Measurements from ENCODE around the gene ADAMTS17. TPM values are rescaled to one million over a fixed set of nuclear protein-coding genes. Genes with fewer than 3 reads are reported as not detected.

ADAMTS17 gene
- total RNA-seq, 2 experiments from 2014 or later = 5.6 to 7.3 TPM

- Mint-ChIP-seq H3K27me3 (peaks cover 7% of the 10 kb centered on the region), H3K4me1 (peaks cover 1% of the 10 kb centered on the region), H3K27ac (no peak overlapping the region), H3K4me3 (no peak overlapping the region), H3K36me3 (no peaks in the 10 kb centered on the region), H3K9me3 (no peaks in the 10 kb centered on the region)
- POLR2A ChIA-PET = no interaction called here
- ATAC-seq (ENCODE audit: low read depth) = no peak
- DNase-seq = no peak
Observed at GRCh38 chr15:99959326-99959725, 382.4 kb downstream of the ADAMTS17 start.

- DNase-seq (no peak), ATAC-seq (ENCODE audit: low read depth) (no peak)
Observed at GRCh38 chr15:99958426-99959097, 383.2 kb downstream of the ADAMTS17 start.

GRCh38 chr15:99957642-99958013 is 384.1 kb downstream of the ADAMTS17 start:
- POLR2A ChIA-PET = no interaction called here
- Mint-ChIP-seq H3K27ac (no peak overlapping the region), H3K4me3 (no peak overlapping the region), H3K9me3 (no peaks in the 10 kb centered on the region), H3K27me3 (peaks cover 7% of the 10 kb centered on the region), H3K4me1 (peaks cover 1% of the 10 kb centered on the region), H3K36me3 (no peaks in the 10 kb centered on the region)
- ATAC-seq (ENCODE audit: low read depth) (no peak), DNase-seq (no peak)

More at GRCh38 chr15:99958426-99959097, 383.2 kb downstream of the ADAMTS17 start:
- peaks cover 1% of the 10 kb centered on the region for H3K4me1 Mint-ChIP-seq
- H3K27ac Mint-ChIP-seq = no peak overlapping the region
- POLR2A ChIA-PET = no interaction called here
- H3K4me3 Mint-ChIP-seq = no peak overlapping the region
- H3K27me3 Mint-ChIP-seq = peaks cover 7% of the 10 kb centered on the region
- no peaks in the 10 kb centered on the region for H3K36me3 Mint-ChIP-seq
- H3K9me3 Mint-ChIP-seq = no peaks in the 10 kb centered on the region

DNA sequence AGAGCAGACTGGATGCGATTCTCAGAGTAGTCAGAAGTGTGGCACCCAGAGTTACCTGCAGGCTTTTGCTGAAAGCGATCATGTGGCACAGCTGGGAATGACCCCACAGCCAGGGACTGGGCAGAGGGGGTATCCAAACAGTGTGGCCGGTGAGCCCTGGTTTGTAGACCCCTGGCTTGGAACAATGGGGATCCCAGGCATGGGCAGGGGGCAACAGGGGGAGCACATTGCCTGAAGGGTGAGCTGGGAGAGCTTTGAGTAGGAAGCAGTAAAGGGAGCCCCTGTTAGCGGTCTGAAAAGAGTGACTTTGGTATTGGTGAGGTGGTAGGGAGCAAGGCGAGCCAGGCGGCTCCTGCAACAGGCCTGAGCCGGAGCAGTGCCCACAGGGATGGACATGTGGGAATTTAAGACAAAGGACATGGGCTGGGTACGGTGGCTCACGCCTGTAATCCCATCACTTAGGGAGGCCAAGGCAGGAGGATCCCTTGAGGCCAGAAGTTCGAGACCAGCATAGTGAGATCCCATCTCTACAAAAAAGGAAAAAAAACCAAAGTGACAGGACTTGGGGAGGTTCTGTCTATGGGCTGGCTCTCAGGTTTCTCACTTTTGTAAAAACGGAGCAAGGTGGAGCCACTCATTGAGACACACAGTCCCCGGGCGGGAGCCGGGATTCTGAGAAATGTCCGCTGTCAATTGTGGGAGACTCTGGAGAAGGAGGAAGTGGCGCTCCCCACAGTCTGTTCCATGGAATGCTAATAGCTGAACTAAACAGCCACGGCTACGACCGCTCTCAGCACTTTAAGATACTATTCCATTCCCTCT is 384.7 kb downstream of the ADAMTS17 start:
- H3K9me3 Mint-ChIP-seq = no peaks in the 10 kb centered on the region
- peaks cover 7% of the 10 kb centered on the region for H3K27me3 Mint-ChIP-seq
- H3K4me1 Mint-ChIP-seq = peaks cover 1% of the 10 kb centered on the region
- DNase-seq (no peak), ATAC-seq (ENCODE audit: low read depth) (no peak)
- H3K27ac Mint-ChIP-seq = no peak overlapping the region
- no peaks in the 10 kb centered on the region for H3K36me3 Mint-ChIP-seq
- POLR2A ChIA-PET = no interaction called here
- H3K4me3 Mint-ChIP-seq = no peak overlapping the region

DNA sequence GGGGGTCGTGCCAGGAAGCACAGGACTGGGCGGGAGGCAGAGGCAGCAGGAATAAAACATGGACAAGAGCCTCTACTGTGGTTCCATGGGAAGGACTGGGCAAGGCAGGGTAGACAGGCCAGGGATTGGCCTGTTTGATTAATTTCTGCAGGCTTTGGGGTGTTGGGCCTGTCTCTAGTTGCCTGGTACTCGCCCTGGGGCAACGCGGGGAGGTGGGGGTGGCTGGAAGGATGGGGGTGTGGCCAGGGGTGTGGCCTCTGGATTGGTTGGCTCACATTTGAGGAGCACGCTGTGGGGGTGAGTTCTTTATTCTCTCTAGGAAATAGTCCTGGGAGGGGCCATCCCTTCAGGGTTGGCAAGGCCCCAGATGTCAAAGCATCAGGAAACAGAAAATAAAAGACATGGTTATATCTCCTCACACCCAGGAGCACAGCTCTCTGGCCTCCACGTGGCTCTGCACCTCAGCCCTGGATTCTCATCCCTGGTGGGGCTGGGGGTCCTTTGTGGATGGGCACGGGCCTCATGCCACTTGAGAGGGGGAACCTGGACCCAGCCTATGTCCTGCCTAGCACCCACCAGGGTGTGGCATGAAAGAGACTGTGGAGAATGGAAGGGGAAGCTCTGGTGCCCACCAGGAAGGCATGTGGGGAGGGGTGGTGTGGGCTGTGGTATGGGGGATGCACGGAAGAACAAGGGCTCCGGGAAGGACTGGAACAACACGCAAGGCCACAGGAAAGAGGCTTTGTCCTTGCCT is 385.6 kb downstream of the ADAMTS17 start:
- Mint-ChIP-seq H3K36me3 (no peaks in the 10 kb centered on the region), H3K4me3 (no peak overlapping the region), H3K27ac (no peak overlapping the region), H3K4me1 (peaks cover 1% of the 10 kb centered on the region), H3K27me3 (peaks cover 7% of the 10 kb centered on the region), H3K9me3 (no peaks in the 10 kb centered on the region)
- ATAC-seq (ENCODE audit: low read depth) = no peak
- DNase-seq = no peak
- POLR2A ChIA-PET = no interaction called here

- POLR2A ChIA-PET = no interaction called here
- Mint-ChIP-seq H3K4me1 (peaks cover 1% of the 10 kb centered on the region), H3K27ac (no peak overlapping the region), H3K27me3 (peaks cover 7% of the 10 kb centered on the region), H3K36me3 (no peaks in the 10 kb centered on the region), H3K4me3 (no peak overlapping the region), H3K9me3 (no peaks in the 10 kb centered on the region)
- DNase-seq = no peak
- no peak for ATAC-seq (ENCODE audit: low read depth)
Observed at GRCh38 chr15:99955532-99955931, 386.2 kb downstream of the ADAMTS17 start.

- H3K36me3 Mint-ChIP-seq = no peaks in the 10 kb centered on the region
- H3K4me3 Mint-ChIP-seq = no peak overlapping the region
- POLR2A ChIA-PET = no interaction called here
- DNase-seq (no peak), ATAC-seq (ENCODE audit: low read depth) (no peak)
- peaks cover 7% of the 10 kb centered on the region for H3K27me3 Mint-ChIP-seq
- no peak overlapping the region for H3K27ac Mint-ChIP-seq
- H3K9me3 Mint-ChIP-seq = no peaks in the 10 kb centered on the region
- H3K4me1 Mint-ChIP-seq = peaks cover 1% of the 10 kb centered on the region
Observed at GRCh38 chr15:99955181-99955525, 386.6 kb downstream of the ADAMTS17 start.

DNA sequence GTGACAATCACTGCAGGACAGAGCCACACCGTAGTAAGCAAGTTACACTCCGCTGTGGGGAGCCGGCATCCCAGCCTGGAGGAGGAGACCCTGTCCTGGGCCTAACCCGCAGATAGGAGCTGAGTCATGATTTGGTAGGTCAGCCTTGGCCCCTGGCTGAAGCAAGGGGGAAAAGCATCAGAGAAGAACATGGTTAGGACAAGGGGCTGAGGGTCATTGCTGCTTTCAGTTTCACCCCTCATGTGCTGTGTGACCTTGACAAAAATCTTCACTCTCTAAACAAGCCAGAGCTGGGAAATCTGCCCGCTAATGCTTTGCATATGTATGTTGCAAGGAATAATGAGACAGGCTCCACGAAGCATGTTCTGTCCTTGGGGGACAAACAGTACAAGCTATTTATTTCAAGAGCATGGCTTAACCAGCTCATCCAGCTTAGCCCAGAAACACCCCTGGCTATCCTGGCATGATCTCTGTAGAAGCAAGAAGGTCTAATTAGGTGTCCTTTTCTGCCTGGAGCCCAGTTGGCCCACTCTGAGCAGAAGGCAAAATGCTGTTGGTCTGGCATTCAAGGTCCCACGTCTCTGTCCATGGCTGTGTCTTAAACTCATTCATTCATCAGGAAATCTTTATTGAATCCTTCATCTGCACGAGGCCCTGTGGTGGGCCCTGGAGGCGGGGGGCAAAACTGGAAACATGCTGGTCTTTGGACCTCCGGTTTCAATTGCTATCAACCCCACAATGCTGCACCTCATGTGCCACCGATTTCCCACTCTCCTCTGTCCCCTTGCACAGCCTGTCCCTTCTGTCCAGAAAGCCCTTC is 387.2 kb downstream of the ADAMTS17 start:
- POLR2A ChIA-PET = no interaction called here
- Mint-ChIP-seq H3K27me3 (peaks cover 4% of the 10 kb centered on the region), H3K9me3 (no peaks in the 10 kb centered on the region), H3K27ac (no peak overlapping the region), H3K4me1 (peaks cover 1% of the 10 kb centered on the region), H3K36me3 (no peaks in the 10 kb centered on the region), H3K4me3 (no peak overlapping the region)
- no peak for DNase-seq
- ATAC-seq (ENCODE audit: low read depth) = no peak

DNA sequence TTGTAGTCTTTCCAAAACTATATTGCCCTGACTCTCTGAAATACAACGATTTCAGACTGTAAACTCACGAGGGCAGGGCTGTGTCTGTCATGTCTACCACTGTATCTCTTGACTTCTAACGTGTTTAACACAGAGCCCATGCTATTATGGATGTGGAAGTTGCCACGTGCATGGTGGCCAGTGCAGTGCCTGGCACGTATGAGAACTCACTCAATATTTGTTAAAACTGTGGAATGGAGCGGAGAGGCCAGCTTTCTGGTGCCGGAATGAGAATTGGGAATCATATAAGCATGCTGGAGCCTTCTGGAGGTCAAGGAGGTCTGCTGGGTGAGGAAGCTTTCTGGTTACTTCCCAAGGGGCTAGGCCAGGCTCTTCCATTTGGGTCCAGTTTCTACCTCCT is 387.9 kb downstream of the ADAMTS17 start:
- H3K4me1 Mint-ChIP-seq = peaks cover 1% of the 10 kb centered on the region
- POLR2A ChIA-PET = no interaction called here
- no peak overlapping the region for H3K4me3 Mint-ChIP-seq
- H3K27ac Mint-ChIP-seq = no peak overlapping the region
- no peaks in the 10 kb centered on the region for H3K9me3 Mint-ChIP-seq
- no peak for ATAC-seq (ENCODE audit: low read depth)
- peaks cover 4% of the 10 kb centered on the region for H3K27me3 Mint-ChIP-seq
- no peaks in the 10 kb centered on the region for H3K36me3 Mint-ChIP-seq
- DNase-seq = no peak

- Mint-ChIP-seq H3K4me1 (peaks cover 1% of the 10 kb centered on the region), H3K9me3 (peaks cover 3% of the 10 kb centered on the region), H3K27me3 (no peaks in the 10 kb centered on the region), H3K4me3 (no peak overlapping the region), H3K36me3 (no peaks in the 10 kb centered on the region), H3K27ac (no peak overlapping the region)
- DNase-seq (no peak), ATAC-seq (ENCODE audit: low read depth) (no peak)
- POLR2A ChIA-PET = no interaction called here
Observed at GRCh38 chr15:99951511-99951910, 390.3 kb downstream of the ADAMTS17 start.

DNA sequence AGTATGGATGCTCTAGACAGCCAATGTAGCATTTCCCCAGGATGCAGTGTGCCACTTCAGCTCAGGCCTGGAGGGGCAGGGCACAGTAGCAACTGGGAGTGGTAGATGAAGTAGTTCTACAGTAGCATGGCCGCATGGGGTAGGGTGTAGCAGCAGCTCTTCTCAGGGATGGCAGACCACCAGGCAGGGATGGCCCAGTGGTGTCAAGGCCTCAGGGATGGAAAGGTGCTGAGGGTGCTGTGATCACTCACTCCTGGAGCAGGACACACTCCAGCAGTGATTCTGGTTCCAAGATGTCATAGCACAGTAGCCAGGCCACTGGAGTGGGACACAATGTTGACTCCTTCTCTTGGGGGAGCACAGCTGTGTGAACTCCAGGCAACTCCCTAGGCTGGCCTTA is 397.6 kb downstream of the ADAMTS17 start:
- POLR2A ChIA-PET = no interaction called here
- H3K9me3 Mint-ChIP-seq = peaks cover 13% of the 10 kb centered on the region

DNA sequence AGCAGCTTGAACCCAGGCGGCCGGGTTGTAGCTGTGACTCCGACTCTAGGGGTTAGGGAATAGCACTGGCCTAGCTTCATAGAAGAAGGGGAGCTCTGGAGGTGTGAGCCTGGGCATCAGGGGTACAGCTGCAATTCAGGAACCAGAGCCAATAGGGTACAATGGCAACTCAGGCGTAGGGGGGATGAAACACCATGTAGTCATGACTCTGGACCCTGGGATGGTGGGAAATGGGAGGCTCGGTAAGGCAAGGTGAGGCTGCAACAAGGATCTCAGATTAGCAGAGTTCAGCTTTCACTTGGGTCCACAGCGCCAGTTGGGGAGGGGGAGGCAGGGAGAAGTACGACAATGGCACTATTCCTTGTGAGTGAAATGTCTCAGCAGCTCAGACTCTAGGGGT is 398.3 kb downstream of the ADAMTS17 start:
- Mint-ChIP-seq H3K4me3 (no peak overlapping the region), H3K36me3 (no peaks in the 10 kb centered on the region), H3K9me3 (peaks cover 13% of the 10 kb centered on the region), H3K27me3 (peaks cover 10% of the 10 kb centered on the region), H3K27ac (no peak overlapping the region), H3K4me1 (no peaks in the 10 kb centered on the region)
- ATAC-seq (ENCODE audit: low read depth) (no peak), DNase-seq (no peak)
- POLR2A ChIA-PET = no interaction called here

More for the DNA sequence above, 397.6 kb downstream of the ADAMTS17 start:
- DNase-seq (no peak), ATAC-seq (ENCODE audit: low read depth) (no peak)
- Mint-ChIP-seq H3K4me1 (no peaks in the 10 kb centered on the region), H3K4me3 (no peak overlapping the region), H3K27me3 (peaks cover 10% of the 10 kb centered on the region), H3K27ac (no peak overlapping the region), H3K36me3 (no peaks in the 10 kb centered on the region)

- H3K4me3 Mint-ChIP-seq = no peak overlapping the region
- H3K27me3 Mint-ChIP-seq = peaks cover 28% of the 10 kb centered on the region
- peaks cover 5% of the 10 kb centered on the region for H3K4me1 Mint-ChIP-seq
- ATAC-seq (ENCODE audit: low read depth) (no peak), DNase-seq (no peak)
- peaks cover 1% of the 10 kb centered on the region for H3K9me3 Mint-ChIP-seq
- no peaks in the 10 kb centered on the region for H3K36me3 Mint-ChIP-seq
- no peak overlapping the region for H3K27ac Mint-ChIP-seq
- POLR2A ChIA-PET = no interaction called here
Observed at GRCh38 chr15:99932676-99933402, 408.9 kb downstream of the ADAMTS17 start.
